Osteocyte (in vitro differentiated cells): ENCODE data around the gene CD48. TPM values are rescaled to one million over a fixed set of nuclear protein-coding genes. Genes with fewer than 3 reads are reported as not detected.

Source experiments
- DNase-seq: peaks from one replicate; pipeline ENCODE4 v3.0.0; 2021; ENCODE audit warnings: mixed read lengths; ENCODE audit not compliant: unreplicated experiment; ENCODE audit errors: extremely low spot score
- H3K27ac Mint-ChIP-seq: one replicate; pipeline ENCODE4 v1.8.0; 2021; ENCODE audit warnings: mild to moderate bottlenecking, mixed read lengths; ENCODE audit not compliant: unreplicated experiment
- H3K27me3 Mint-ChIP-seq: one replicate; pipeline ENCODE4 v1.8.0; 2021; ENCODE audit warnings: mixed read lengths; ENCODE audit not compliant: unreplicated experiment
- H3K36me3 Mint-ChIP-seq: one replicate; pipeline ENCODE4 v1.8.0; 2021; ENCODE audit warnings: mixed read lengths; ENCODE audit not compliant: unreplicated experiment
- H3K4me1 Mint-ChIP-seq: one replicate; pipeline ENCODE4 v1.8.0; 2021; ENCODE audit warnings: mixed read lengths; ENCODE audit not compliant: unreplicated experiment
- H3K4me3 Mint-ChIP-seq: one replicate; pipeline ENCODE4 v1.8.0; 2021; ENCODE audit warnings: mild to moderate bottlenecking, moderate library complexity, mixed read lengths; ENCODE audit not compliant: unreplicated experiment
- H3K9me3 Mint-ChIP-seq: one replicate; pipeline ENCODE4 v1.8.0; 2021; ENCODE audit warnings: mixed read lengths; ENCODE audit not compliant: unreplicated experiment
- CTCF ChIP-seq: fragments of 200-600 bp; sonication (generic); IDR thresholded peaks from 2 replicates; pipeline ENCODE4 v1.5.0; 2021; ENCODE audit warnings: antibody characterized with exemption, mild to moderate bottlenecking, moderate library complexity
- total RNA-seq: library from RNA; stranded (reverse); gene quantifications from 2 replicates; pipeline ENCODE4 v1.2.1, GENCODE V29; 2021

CD48 gene
- total RNA-seq, 1 donor from 2014 or later = not detected

GRCh38 chr1:160755911-160756848 is 44.6 kb upstream of the CD48 start:
- Mint-ChIP-seq H3K4me1 (no peaks in the 10 kb centered on the region), H3K4me3 (no peak overlapping the region), H3K27me3 (no peaks in the 10 kb centered on the region), H3K9me3 (no peaks in the 10 kb centered on the region), H3K36me3 (no peaks in the 10 kb centered on the region), H3K27ac (no peak overlapping the region)
- no peak for DNase-seq
- no peak for TF ChIP-seq CTCF

DNA sequence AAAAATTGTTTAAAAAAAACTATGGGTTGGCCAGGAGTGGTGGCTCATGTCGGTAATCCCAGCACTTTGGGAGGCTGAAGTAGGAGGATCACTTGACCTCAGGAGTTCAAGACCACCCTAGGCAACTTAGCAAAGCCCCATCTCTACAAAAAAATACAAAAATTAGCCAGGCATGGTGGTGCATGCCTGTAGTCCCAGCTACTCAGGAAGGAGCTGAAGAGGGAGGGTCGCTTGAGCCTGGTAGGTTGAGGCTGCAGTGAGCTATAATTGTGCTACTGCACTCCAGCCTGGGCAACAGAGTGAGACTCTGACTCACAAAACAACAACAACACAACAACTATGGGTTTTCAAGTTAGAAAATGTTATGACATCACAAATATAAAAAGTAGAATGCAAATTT is 43.8 kb upstream of the CD48 start:
- H3K27ac Mint-ChIP-seq = no peak overlapping the region
- H3K4me1 Mint-ChIP-seq = no peaks in the 10 kb centered on the region
- TF ChIP-seq CTCF = no peak
- no peaks in the 10 kb centered on the region for H3K9me3 Mint-ChIP-seq
- no peaks in the 10 kb centered on the region for H3K27me3 Mint-ChIP-seq
- H3K4me3 Mint-ChIP-seq = no peak overlapping the region
- DNase-seq = no peak
- H3K36me3 Mint-ChIP-seq = no peaks in the 10 kb centered on the region

DNA sequence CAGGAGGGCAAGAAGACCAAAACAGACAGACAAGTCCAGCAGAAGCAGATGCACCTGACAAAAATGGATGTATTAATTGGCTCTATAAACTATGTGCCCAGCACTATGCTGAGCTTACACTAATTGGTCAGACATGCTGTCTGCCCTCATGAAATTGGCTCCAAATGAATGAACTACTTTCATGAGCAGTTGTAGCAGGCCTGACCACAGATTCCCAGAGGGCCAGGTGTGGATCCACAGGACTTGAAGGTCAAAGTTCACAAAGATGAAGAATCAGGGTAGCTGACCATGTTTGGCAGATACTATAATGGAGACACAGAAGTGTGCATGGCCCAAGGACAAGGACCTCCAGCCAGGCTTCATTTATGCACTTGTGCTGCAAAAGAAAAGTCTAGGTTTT is 42.0 kb upstream of the CD48 start:
- Mint-ChIP-seq H3K27ac (no peak overlapping the region), H3K36me3 (no peaks in the 10 kb centered on the region), H3K9me3 (no peaks in the 10 kb centered on the region), H3K4me3 (no peak overlapping the region), H3K27me3 (no peaks in the 10 kb centered on the region), H3K4me1 (no peaks in the 10 kb centered on the region)
- no peak for TF ChIP-seq CTCF
- no peak for DNase-seq

- Mint-ChIP-seq H3K27ac (no peak overlapping the region), H3K36me3 (no peaks in the 10 kb centered on the region), H3K27me3 (no peaks in the 10 kb centered on the region), H3K4me1 (no peaks in the 10 kb centered on the region), H3K9me3 (no peaks in the 10 kb centered on the region), H3K4me3 (no peak overlapping the region)
- no peak for TF ChIP-seq CTCF
- no peak for DNase-seq
These were observed 41.3 kb upstream of the CD48 start for GRCh38 chr1:160752924-160753323.

GRCh38 chr1:160752406-160752805 is 40.8 kb upstream of the CD48 start:
- Mint-ChIP-seq H3K4me3 (no peak overlapping the region), H3K4me1 (no peaks in the 10 kb centered on the region), H3K9me3 (no peaks in the 10 kb centered on the region), H3K27me3 (no peaks in the 10 kb centered on the region), H3K27ac (no peak overlapping the region), H3K36me3 (no peaks in the 10 kb centered on the region)
- TF ChIP-seq CTCF = no peak
- DNase-seq = no peak
